ENCODE measurements around the gene CNTN1.

Gene CNTN1

DNA sequence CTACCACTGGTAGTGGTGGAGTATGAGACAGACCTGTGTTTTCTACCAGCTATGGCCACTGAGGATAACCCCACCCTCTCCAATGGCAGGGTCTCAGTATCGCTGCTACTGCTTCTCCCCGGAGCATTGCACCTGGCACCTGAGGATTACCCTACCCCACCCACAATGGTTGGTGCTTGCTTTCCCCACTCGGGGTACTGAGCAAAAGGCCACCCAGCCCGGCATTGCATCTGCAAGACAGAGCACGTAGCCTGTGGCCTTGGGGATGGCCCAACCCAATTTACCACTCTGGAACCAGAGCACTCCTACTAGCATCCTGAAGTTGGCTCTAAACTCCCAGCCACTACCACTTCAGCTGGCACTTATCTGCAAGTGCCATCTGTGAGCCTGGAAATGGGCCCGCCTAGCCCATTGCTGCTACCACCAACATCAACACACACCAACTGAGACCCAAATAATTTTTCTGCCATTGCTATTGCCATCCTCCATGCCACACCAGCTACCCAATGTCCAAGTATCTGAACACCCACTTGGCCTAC, 145.7 kb downstream of the CNTN1 start:
- TF ChIP-seq, protein P1, sequence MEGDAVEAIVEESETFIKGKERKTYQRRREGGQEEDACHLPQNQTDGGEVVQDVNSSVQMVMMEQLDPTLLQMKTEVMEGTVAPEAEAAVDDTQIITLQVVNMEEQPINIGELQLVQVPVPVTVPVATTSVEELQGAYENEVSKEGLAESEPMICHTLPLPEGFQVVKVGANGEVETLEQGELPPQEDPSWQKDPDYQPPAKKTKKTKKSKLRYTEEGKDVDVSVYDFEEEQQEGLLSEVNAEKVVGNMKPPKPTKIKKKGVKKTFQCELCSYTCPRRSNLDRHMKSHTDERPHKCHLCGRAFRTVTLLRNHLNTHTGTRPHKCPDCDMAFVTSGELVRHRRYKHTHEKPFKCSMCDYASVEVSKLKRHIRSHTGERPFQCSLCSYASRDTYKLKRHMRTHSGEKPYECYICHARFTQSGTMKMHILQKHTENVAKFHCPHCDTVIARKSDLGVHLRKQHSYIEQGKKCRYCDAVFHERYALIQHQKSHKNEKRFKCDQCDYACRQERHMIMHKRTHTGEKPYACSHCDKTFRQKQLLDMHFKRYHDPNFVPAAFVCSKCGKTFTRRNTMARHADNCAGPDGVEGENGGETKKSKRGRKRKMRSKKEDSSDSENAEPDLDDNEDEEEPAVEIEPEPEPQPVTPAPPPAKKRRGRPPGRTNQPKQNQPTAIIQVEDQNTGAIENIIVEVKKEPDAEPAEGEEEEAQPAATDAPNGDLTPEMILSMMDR (IDR thresholded peaks at IDR 0.05; ENCODE audit: low read depth, low read length) = no peak
- H3K9me3 ChIP-seq = peaks cover 3% of the 10 kb centered on the region; the same call in 1 of the 2 replicates
- no peaks in the 10 kb centered on the region for H3K36me3 ChIP-seq
- no peak overlapping the region for H3K4me3 ChIP-seq (ENCODE audit: low read depth, low read length)
- no peaks in the 10 kb centered on the region for H3K4me1 ChIP-seq
- H3K27me3 ChIP-seq = no peaks in the 10 kb centered on the region
- no peak for DNase-seq

DNA sequence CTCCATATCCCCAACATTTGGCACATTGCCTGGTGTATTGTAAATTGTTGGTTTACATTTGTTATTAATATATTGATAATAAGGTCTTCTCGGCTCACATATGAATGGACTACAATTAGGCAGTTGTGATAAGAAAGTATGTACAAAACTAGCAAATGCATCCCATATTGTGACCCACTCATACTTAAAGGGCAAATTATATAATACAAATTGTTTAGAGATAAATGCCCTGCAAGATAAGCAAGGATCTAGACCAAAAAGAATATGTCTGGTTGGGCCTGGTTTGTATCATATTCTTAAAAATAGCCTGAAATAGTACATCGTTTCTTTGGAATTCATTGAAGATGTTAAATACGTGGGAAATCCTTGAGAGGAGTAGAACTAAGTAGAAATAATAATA, 151.3 kb downstream of the CNTN1 start:
- no peak for DNase-seq
- no peak overlapping the region for H3K4me3 ChIP-seq (ENCODE audit: low read depth, low read length)
- H3K9me3 ChIP-seq = peaks cover 3% of the 10 kb centered on the region; the same call in 1 of the 2 replicates
- no peaks in the 10 kb centered on the region for H3K36me3 ChIP-seq
- no peaks in the 10 kb centered on the region for H3K4me1 ChIP-seq
- TF ChIP-seq, protein P1 (IDR thresholded peaks at IDR 0.05; ENCODE audit: low read depth, low read length) = no peak
- no peaks in the 10 kb centered on the region for H3K27me3 ChIP-seq

DNA sequence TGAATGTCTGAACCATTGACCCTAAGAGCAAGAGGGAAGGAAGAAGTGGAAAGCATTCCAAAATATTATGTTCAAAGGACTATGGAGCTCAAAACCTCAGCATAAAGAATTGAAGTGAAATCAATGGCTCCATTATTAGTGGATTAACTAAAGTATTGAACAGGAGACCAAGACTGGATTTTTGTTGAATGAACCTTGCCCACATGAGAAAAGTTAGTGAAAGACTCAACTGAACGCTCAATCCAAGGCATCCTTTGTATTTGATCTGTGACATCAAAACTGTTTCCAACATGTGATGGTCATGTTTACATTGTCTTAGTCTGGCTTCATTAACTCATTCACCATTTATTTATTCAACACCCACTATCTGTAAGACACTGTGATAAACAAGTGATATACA, 161.0 kb downstream of the CNTN1 start:
- Histone ChIP-seq H3K27me3 (no peaks in the 10 kb centered on the region), H3K4me3 (ENCODE audit: low read depth, low read length) (no peak overlapping the region), H3K36me3 (no peaks in the 10 kb centered on the region), H3K9me3 (no peaks in the 10 kb centered on the region), H3K4me1 (no peaks in the 10 kb centered on the region; the same call in 1 of the 2 replicates)
- DNase-seq = no peak
- TF ChIP-seq, protein P1 (IDR thresholded peaks at IDR 0.05; ENCODE audit: low read depth, low read length) = no peak

DNA sequence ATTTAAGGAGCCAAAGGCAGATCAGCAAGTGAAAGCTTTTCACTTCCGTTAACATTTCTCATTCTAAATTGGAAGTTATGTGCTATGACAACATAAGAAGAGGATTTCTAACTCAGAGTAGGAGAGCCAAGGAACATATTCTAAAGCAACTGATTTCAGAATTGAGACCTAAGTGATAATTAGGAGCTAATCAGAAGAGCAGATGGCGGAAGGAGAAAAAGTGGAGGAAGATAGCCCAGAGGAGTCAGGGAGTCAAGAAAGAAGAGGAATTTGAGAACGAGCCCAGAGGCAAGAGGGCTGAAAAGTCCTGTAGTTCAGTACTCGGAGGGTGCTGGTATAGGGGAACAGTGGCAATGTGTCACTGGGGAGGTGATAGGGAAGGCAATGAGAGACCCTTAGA, 162.4 kb downstream of the CNTN1 start:
- no peak for DNase-seq
- H3K4me3 ChIP-seq (ENCODE audit: low read depth, low read length) = no peak overlapping the region
- no peaks in the 10 kb centered on the region for H3K9me3 ChIP-seq
- no peaks in the 10 kb centered on the region for H3K27me3 ChIP-seq
- H3K36me3 ChIP-seq = no peaks in the 10 kb centered on the region
- no peaks in the 10 kb centered on the region; the same call in 1 of the 2 replicates for H3K4me1 ChIP-seq
- TF ChIP-seq, protein P1 (IDR thresholded peaks at IDR 0.05; ENCODE audit: low read depth, low read length) = no peak

DNA sequence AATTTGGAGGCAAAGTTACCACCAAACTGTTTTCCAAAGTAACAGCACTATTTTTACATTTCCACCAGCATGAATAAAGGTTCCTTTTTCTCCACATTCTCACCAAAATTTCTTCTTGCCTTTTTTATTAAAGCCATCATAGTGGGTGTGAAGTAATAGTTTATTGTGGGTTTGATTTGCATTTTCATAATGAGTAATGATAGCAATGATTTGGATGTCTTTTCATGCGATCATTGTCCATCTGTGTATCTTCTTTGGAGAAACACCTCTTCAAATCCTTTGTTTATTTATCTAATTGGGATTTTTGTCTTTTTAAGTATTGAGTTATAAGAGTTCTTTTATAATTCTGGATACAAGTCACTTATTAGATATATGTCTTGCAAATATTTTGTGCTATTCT, 172.7 kb downstream of the CNTN1 start:
- Histone ChIP-seq H3K4me1 (no peaks in the 10 kb centered on the region), H3K36me3 (no peaks in the 10 kb centered on the region), H3K9me3 (no peaks in the 10 kb centered on the region; the same call in 1 of the 2 replicates), H3K27me3 (no peaks in the 10 kb centered on the region), H3K4me3 (ENCODE audit: low read depth, low read length) (no peak overlapping the region)
- DNase-seq = no peak
- TF ChIP-seq, protein P1 (IDR thresholded peaks at IDR 0.05; ENCODE audit: low read depth, low read length) = no peak

DNA sequence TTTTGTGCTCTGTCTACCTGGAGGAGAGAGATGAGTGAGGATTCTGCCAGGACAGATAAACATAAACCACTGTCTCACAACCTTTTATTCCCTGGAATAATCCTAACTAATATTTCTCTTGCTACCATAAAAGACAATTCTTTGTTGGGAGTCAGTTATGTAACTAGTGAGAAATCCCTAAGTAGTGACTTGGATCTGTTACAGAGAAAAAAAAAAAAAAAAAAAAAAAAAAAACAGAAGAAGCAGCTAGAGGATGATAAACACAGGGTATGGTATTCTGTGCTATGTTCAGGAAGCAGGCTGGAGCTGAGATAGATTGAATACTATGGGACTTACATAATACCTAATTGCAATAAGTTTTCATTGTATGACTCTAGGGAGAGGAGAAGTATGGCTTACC, 178.7 kb downstream of the CNTN1 start:
- TF ChIP-seq, protein P1 (IDR thresholded peaks at IDR 0.05; ENCODE audit: low read depth, low read length) = no peak
- DNase-seq = no peak
- no peaks in the 10 kb centered on the region for H3K27me3 ChIP-seq

More for the DNA sequence above, 178.7 kb downstream of the CNTN1 start:
- Histone ChIP-seq H3K36me3 (no peaks in the 10 kb centered on the region), H3K4me1 (no peaks in the 10 kb centered on the region), H3K4me3 (ENCODE audit: low read depth, low read length) (no peak overlapping the region), H3K9me3 (no peaks in the 10 kb centered on the region)
